ENCODE measurements around the gene FAM136A. TPM values are rescaled to one million over a fixed set of nuclear protein-coding genes. Genes with fewer than 3 reads are reported as not detected.

Gene FAM136A
- total and polyA plus RNA-seq, 2 donors (not counting 1 experiment from before 2014, with no cell fraction given) = 31.1 to 41.6 TPM

DNA sequence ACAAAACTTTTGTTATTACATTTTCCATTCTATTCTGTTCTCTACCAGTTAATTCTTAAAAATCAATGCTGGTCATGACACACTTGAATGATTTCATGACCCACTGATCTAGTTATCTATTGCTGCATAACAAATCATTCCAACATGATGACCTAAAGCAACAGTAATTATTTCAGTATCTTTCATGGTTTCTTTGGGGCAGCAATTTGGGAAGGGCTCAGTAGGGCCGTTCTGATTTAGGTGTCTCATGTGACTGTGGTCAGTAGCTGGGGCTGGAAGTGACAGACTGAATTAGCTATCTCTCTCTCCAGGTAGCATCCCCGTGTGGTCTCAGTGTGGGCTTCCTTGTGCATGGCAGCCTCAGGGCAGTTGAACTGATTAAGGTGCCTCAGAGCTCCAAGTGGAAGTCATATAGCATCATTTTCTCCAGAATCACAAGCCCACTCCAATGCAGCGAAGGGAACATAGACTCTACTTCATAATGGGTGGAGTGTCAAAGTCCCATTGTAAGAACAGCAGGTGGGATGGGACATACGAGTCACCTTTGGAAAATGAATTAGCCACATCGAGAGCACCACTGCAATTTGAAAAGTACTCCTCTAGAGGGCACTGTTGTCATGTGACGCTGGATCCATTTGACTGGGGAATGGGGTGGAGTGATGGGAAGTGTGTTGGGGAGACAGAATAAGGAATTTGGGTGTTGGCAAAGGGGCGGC is 39.1 kb upstream of the FAM136A start:
- Histone ChIP-seq H3K4me1 (ENCODE audit: control insufficient read depth in 2 of 2, insufficient read depth in 2 of 2, low read length in 2 of 2) (peaks cover 0 to 4% of the 10 kb centered on the region in 2 donors), H3K9ac (ENCODE audit: low read length) (no peak overlapping the region), H3K27me3 (replicated peaks in 1 of 4; ENCODE audit: control extremely low read depth in 1 of 4, control insufficient read depth in 3 of 4, insufficient read depth in 4 of 4, low read length in 3 of 4) (peaks cover 0 to 21% (median 1%) of the 10 kb centered on the region in 4 experiments), H3K27ac (ENCODE audit: low read length in 2 of 2) (no peak overlapping the region), H2AFZ (ENCODE audit: insufficient read depth, low read depth, low read length, poor library complexity, severe bottlenecking) (no peak overlapping the region), H3K4me2 (replicated peaks; ENCODE audit: low read depth, low read length, poor library complexity, severe bottlenecking) (no peak overlapping the region), H3K79me2 (ENCODE audit: control insufficient read depth, insufficient read depth, low read length) (no peaks in the 10 kb centered on the region), H4K20me1 (ENCODE audit: control insufficient read depth, insufficient read depth, low read length, poor library complexity, severe bottlenecking) (no peaks in the 10 kb centered on the region), H3K4me3 (ENCODE audit: control extremely low read depth in 1 of 5, extremely low read depth in 1 of 5, insufficient read depth in 1 of 5, low read depth in 2 of 5, low read length in 4 of 5) (no peak overlapping the region), H3K9me3 (ENCODE audit: control extremely low read depth in 1 of 3, control insufficient read depth in 2 of 3, insufficient read depth in 1 of 3, low read length in 2 of 3) (no peaks in the 10 kb centered on the region), H3K36me3 (replicated peaks in 1 of 2; ENCODE audit: control extremely low read depth in 1 of 2, control insufficient read depth in 1 of 2, extremely low read depth in 1 of 2, insufficient read depth in 2 of 2, low read length in 1 of 2) (no peaks in the 10 kb centered on the region)
- WGBS (ENCODE audit: insufficient coverage) = 23% methylated on average over 6 of the region's 7 CpGs
- ChIA-PET CTCF (interaction anchor here (0.5 to 5.1 kb wide), 6 partner anchors 10 to 430 kb away, joined by 3 to 61 read pairs (median 3); no protein-coding TSS in a partner anchor), POLR2A (no interaction called here)
- H3K4me1 Mint-ChIP-seq = no peaks in the 10 kb centered on the region
- H3K27me3 Mint-ChIP-seq = peaks cover 31% of the 10 kb centered on the region
- TF ChIP-seq, protein P1, sequence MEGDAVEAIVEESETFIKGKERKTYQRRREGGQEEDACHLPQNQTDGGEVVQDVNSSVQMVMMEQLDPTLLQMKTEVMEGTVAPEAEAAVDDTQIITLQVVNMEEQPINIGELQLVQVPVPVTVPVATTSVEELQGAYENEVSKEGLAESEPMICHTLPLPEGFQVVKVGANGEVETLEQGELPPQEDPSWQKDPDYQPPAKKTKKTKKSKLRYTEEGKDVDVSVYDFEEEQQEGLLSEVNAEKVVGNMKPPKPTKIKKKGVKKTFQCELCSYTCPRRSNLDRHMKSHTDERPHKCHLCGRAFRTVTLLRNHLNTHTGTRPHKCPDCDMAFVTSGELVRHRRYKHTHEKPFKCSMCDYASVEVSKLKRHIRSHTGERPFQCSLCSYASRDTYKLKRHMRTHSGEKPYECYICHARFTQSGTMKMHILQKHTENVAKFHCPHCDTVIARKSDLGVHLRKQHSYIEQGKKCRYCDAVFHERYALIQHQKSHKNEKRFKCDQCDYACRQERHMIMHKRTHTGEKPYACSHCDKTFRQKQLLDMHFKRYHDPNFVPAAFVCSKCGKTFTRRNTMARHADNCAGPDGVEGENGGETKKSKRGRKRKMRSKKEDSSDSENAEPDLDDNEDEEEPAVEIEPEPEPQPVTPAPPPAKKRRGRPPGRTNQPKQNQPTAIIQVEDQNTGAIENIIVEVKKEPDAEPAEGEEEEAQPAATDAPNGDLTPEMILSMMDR (IDR thresholded peaks at IDR 0.05) = peak; percentile 78
- no peak for TF ChIP-seq EZH2 (IDR thresholded peaks at IDR 0.05; ENCODE audit: borderline replicate concordance, insufficient read depth, low read depth, low read length, poor library complexity, severe bottlenecking)
- H3K4me3 Mint-ChIP-seq = no peak overlapping the region
- DNase-seq (peak; percentile 56), ATAC-seq (ENCODE audit: low read depth) (no peak)
- intact Hi-C loops (cut with micrococcal nuclease) = no loop called here
- H3K27ac Mint-ChIP-seq = no peak overlapping the region
- H3K9me3 Mint-ChIP-seq (ENCODE audit: insufficient read depth) = no peaks in the 10 kb centered on the region

DNA sequence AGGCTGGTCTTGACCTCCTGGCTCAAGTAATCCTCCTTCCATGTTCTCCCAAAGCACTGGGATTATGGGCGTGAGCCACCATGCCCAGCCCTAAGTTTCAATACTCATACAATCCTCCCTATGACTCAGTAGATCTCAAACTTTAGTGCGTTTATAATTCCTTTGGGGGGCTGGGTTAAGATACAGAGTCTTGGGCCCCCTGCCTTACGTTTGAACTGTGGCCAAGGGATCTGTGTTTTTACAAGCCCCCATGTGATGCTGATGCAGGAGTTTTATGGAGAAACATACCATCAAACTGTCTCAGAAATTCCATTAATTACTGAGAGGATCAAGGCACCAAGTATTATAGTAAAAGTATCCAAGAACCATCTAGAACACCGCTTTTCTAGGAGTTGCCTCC is 38.2 kb upstream of the FAM136A start:
- Histone ChIP-seq H3K79me2 (ENCODE audit: control insufficient read depth, insufficient read depth, low read length) (no peaks in the 10 kb centered on the region), H3K4me2 (replicated peaks; ENCODE audit: low read depth, low read length, poor library complexity, severe bottlenecking) (no peak overlapping the region), H2AFZ (ENCODE audit: insufficient read depth, low read depth, low read length, poor library complexity, severe bottlenecking) (no peak overlapping the region), H3K27ac (ENCODE audit: low read length in 2 of 2) (no peak overlapping the region), H3K36me3 (replicated peaks in 1 of 2; ENCODE audit: control extremely low read depth in 1 of 2, control insufficient read depth in 1 of 2, extremely low read depth in 1 of 2, insufficient read depth in 2 of 2, low read length in 1 of 2) (no peaks in the 10 kb centered on the region), H3K4me3 (ENCODE audit: control extremely low read depth in 1 of 5, extremely low read depth in 1 of 5, insufficient read depth in 1 of 5, low read depth in 2 of 5, low read length in 4 of 5) (no peak overlapping the region), H3K9me3 (ENCODE audit: control extremely low read depth in 1 of 3, control insufficient read depth in 2 of 3, insufficient read depth in 1 of 3, low read length in 2 of 3) (no peaks in the 10 kb centered on the region), H3K27me3 (replicated peaks in 1 of 4; ENCODE audit: control extremely low read depth in 1 of 4, control insufficient read depth in 3 of 4, insufficient read depth in 4 of 4, low read length in 3 of 4) (peaks cover 0 to 21% (median 1%) of the 10 kb centered on the region in 4 experiments), H4K20me1 (ENCODE audit: control insufficient read depth, insufficient read depth, low read length, poor library complexity, severe bottlenecking) (no peaks in the 10 kb centered on the region), H3K4me1 (ENCODE audit: control insufficient read depth in 2 of 2, insufficient read depth in 2 of 2, low read length in 2 of 2) (peaks cover 0 to 4% of the 10 kb centered on the region in 2 donors), H3K9ac (ENCODE audit: low read length) (no peak overlapping the region)
- Mint-ChIP-seq H3K4me3 (no peak overlapping the region), H3K4me1 (no peaks in the 10 kb centered on the region), H3K27me3 (peaks cover 26% of the 10 kb centered on the region), H3K9me3 (ENCODE audit: insufficient read depth) (no peaks in the 10 kb centered on the region), H3K27ac (no peak overlapping the region)
- no peak for DNase-seq
- WGBS (ENCODE audit: insufficient coverage) = 100% methylated on average over 1 of the region's 4 CpGs
- no peak for ATAC-seq (ENCODE audit: low read depth)
- CTCF ChIA-PET = interaction anchor here (1.2 to 5.1 kb wide), 4 partner anchors 9 to 429 kb away, joined by 3 to 61 read pairs (median 8); no protein-coding TSS in a partner anchor
- intact Hi-C loops (cut with micrococcal nuclease) = no loop called here
- POLR2A ChIA-PET = no interaction called here
- TF ChIP-seq EZH2 (IDR thresholded peaks at IDR 0.05; ENCODE audit: borderline replicate concordance, insufficient read depth, low read depth, low read length, poor library complexity, severe bottlenecking) = no peak
- TF ChIP-seq, protein P1 (IDR thresholded peaks at IDR 0.05) = no peak

Measured in B cell (primary cell).